Skeletal muscle satellite cell (primary cell): ENCODE data around the gene MAGEA6. TPM values are rescaled to one million over a fixed set of nuclear protein-coding genes. Genes with fewer than 3 reads are reported as not detected.
"Not testable (repeated sequence)": the region's sequence is repeated elsewhere in the genome, so short reads cannot be mapped to it uniquely, and the experiment has no call there.

ENCODE experiments used
- H3K27me3 ChIP-seq: 2 replicates; pipeline ENCODE4 v1.7.0; 2013; ENCODE audit warnings: low read length; ENCODE audit not compliant: control insufficient read depth, insufficient read depth
- H3K36me3 ChIP-seq: 2 replicates; pipeline ENCODE4 v1.7.0; 2013; ENCODE audit warnings: mild to moderate bottlenecking, control low read depth, low read length; ENCODE audit not compliant: insufficient read depth
- H3K4me1 ChIP-seq: 2 replicates; pipeline ENCODE4 v1.7.0; 2013; ENCODE audit warnings: low read length; ENCODE audit not compliant: control insufficient read depth, insufficient read depth
- H3K4me2 ChIP-seq: 2 replicates; pipeline ENCODE4 v1.7.0; 2013; ENCODE audit warnings: mild to moderate bottlenecking, low read length
- H3K4me3 ChIP-seq: 2 replicates; pipeline ENCODE4 v1.7.0; 2013; ENCODE audit warnings: low read length
- H3K9ac ChIP-seq: 2 replicates; pipeline ENCODE4 v1.7.0; 2013; ENCODE audit warnings: mild to moderate bottlenecking, low read depth, low read length, moderate library complexity
- H3K9me3 ChIP-seq: replicated peaks from 2 replicates; pipeline ENCODE4 v1.7.0; 2013; ENCODE audit warnings: mild to moderate bottlenecking, control low read depth, low read length
- total RNA-seq: library from RNA; depleted of rRNA; stranded (reverse); fragments of >200 nt; gene quantifications from 2 replicates; pipeline ENCODE4 v1.2.3, GENCODE V29; 2012; rRNA removed

Gene MAGEA6
- not detected in 2 replicates for total RNA-seq

DNA sequence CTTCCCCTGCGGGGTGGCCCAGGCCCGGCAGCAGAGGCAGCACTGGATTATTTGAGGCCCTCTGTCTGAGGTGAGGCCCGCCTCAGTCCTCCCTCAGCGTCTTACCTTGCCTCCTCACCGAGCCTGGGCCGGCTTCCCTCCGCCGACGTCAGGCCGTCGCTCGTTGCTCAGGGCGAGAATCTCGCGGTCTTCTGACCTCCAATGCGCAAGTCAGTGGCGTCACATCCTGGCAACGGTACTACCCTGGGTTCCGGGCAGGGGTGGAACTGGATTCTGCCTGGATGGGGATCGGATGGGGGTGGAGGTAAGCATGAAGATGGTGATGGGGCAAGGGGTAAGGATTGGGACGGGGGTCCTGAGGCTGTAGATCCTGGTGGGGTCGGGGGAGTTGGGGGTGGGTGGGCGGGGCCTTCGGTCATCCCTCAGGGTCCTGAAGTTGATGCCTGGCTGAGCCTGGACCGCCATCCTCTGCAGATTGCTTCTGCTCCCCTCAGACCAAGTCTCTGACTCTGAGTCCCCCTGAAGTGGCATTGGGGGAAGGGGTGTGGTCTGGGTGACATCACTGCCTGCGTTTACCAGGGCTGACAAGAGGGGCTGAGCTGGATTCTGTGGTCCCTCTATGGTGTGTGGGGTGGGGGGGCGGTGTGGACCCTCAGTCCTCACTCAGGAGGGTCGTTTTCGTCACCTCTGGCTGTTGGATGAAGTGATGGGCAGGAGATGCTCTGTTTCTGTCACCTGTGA lies at the start of gene MAGEA6:
MAGEA6 (minus strand) TSS at position 141 of the 741 bp plus-strand sequence. CDS start 2,039 bp downstream, outside the sequence.
- H3K9me3 ChIP-seq, H3K9ac ChIP-seq, H3K36me3 ChIP-seq, H3K4me3 ChIP-seq, H3K4me1 ChIP-seq, H3K4me2 ChIP-seq, H3K27me3 ChIP-seq: not testable (repeated sequence)

DNA sequence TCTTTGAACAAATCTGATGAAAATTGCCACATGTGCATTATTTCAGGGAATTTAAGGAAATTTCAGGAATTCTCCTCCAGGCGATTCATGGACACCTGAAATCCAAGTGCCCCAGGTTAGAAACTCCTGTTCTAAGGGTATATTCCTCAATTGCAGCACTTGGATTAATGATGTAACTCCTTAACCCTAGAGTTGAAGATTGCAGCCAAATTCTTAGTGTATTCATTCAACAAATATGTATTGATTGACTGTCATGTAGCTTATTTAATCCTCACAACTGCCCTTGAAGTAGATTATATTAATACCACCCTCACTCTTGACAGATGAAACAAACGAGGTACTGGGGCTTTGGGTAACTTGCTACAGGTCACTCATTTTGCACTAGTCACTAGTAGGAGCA lies 49.8 kb upstream of the MAGEA6 start:
- Histone ChIP-seq H3K4me1 (peaks cover 8% of the 10 kb centered on the region), H3K4me3 (no peak overlapping the region), H3K9me3 (no peaks in the 10 kb centered on the region), H3K4me2 (peak overlapping the region; percentile 55), H3K27me3 (no peaks in the 10 kb centered on the region), H3K36me3 (no peaks in the 10 kb centered on the region), H3K9ac (no peak overlapping the region)

GRCh38 chrX:152818356-152818755 lies 48.9 kb upstream of the MAGEA6 start:
- peaks cover 3% of the 10 kb centered on the region for H3K27me3 ChIP-seq
- H3K9me3 ChIP-seq = no peaks in the 10 kb centered on the region
- H3K4me3 ChIP-seq = no peak overlapping the region
- H3K36me3 ChIP-seq = no peaks in the 10 kb centered on the region
- H3K4me2 ChIP-seq = no peak overlapping the region
- peaks cover 8% of the 10 kb centered on the region for H3K4me1 ChIP-seq
- no peak overlapping the region for H3K9ac ChIP-seq

GRCh38 chrX:152817078-152817764 lies 47.7 kb upstream of the MAGEA6 start:
- Histone ChIP-seq H3K36me3 (no peaks in the 10 kb centered on the region), H3K4me2 (no peak overlapping the region), H3K9me3 (no peaks in the 10 kb centered on the region), H3K9ac (no peak overlapping the region), H3K4me3 (no peak overlapping the region), H3K4me1 (peaks cover 8% of the 10 kb centered on the region), H3K27me3 (peaks cover 3% of the 10 kb centered on the region)

GRCh38 chrX:152814048-152814447 lies 44.6 kb upstream of the MAGEA6 start:
- Histone ChIP-seq H3K9me3 (no peaks in the 10 kb centered on the region), H3K9ac (no peak overlapping the region), H3K4me1 (no peaks in the 10 kb centered on the region), H3K36me3 (no peaks in the 10 kb centered on the region), H3K27me3 (peaks cover 3% of the 10 kb centered on the region), H3K4me3 (no peak overlapping the region), H3K4me2 (no peak overlapping the region)

DNA sequence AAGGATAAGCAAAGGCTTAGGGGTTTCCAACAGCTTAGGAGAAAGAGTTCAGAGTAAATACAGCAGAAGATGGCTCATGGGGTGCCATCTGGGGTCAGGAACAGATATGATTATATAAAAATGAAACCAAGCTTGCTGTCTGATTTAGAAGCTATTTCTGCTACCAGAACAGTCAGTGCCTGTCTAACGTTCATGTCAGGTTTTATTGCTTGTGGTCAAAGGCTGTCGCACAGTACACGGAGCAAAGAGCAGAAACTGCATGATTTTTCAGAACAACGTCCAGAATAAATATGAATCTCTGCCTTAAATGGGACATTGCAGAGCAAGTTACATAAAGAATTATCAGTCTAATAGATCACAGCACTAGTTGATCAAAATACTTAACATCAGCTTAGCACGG lies 43.7 kb upstream of the MAGEA6 start:
- Histone ChIP-seq H3K9ac (no peak overlapping the region), H3K4me1 (no peaks in the 10 kb centered on the region), H3K4me3 (no peak overlapping the region), H3K4me2 (no peak overlapping the region), H3K27me3 (peaks cover 3% of the 10 kb centered on the region), H3K36me3 (no peaks in the 10 kb centered on the region), H3K9me3 (no peaks in the 10 kb centered on the region)

DNA sequence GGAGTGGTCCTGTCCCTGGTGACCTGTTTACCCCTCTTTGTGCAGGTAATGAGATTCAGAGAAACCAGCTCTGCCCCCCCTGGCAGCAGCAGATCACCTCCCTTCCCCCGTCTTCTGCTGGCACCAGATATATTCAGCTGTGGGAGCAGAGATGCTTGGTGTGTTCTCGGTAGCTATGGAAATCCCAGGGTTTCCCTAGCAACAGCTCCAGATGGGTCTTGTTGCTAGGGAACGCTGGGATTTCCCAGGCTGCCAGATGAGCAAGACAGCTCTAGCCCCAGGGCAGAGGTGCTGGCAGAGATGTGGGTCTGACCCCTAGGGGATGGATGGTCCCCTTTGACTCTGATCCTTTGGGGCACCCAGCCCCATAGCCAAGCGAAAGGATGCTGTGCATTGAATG lies 40.9 kb upstream of the MAGEA6 start:
- H3K36me3 ChIP-seq = no peaks in the 10 kb centered on the region
- H3K4me1 ChIP-seq = no peaks in the 10 kb centered on the region
- no peak overlapping the region for H3K4me3 ChIP-seq
- peaks cover 3% of the 10 kb centered on the region for H3K27me3 ChIP-seq
- H3K4me2 ChIP-seq = no peak overlapping the region
- no peaks in the 10 kb centered on the region for H3K9me3 ChIP-seq
- no peak overlapping the region for H3K9ac ChIP-seq

- Histone ChIP-seq H3K36me3 (no peaks in the 10 kb centered on the region), H3K4me3 (no peak overlapping the region), H3K9me3 (no peaks in the 10 kb centered on the region), H3K4me2 (no peak overlapping the region), H3K27me3 (no peaks in the 10 kb centered on the region), H3K9ac (no peak overlapping the region), H3K4me1 (no peaks in the 10 kb centered on the region)
Measured at GRCh38 chrX:152806035-152806434, 36.5 kb upstream of the MAGEA6 start.

GRCh38 chrX:152798945-152799344 lies 29.5 kb upstream of the MAGEA6 start:
- H3K36me3 ChIP-seq = no peaks in the 10 kb centered on the region
- H3K9me3 ChIP-seq = no peaks in the 10 kb centered on the region
- no peak overlapping the region for H3K4me2 ChIP-seq
- no peak overlapping the region for H3K9ac ChIP-seq
- no peaks in the 10 kb centered on the region for H3K4me1 ChIP-seq
- no peak overlapping the region for H3K4me3 ChIP-seq
- no peaks in the 10 kb centered on the region for H3K27me3 ChIP-seq

DNA sequence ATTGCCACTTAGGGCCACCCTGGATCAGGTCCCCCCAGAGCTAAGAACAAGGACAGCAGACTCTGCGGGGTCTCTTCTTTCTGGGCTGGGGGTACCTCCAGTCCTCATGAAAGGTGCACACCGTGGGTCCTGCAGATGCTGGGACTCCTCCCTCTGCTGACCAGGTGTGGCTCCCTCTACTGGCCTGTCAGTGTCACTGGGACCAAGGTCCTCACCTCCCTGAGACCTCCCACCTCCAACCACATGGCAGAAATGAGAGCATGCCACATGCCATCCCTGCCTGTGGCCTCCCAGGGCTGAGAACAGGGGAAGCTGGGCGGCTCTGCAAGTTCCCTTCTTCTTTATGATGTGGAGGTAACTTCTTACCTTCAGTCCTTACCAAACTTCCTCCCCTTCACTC lies 17.6 kb upstream of the MAGEA6 start:
- not testable (repeated sequence) for H3K9me3 ChIP-seq, H3K27me3 ChIP-seq, H3K4me3 ChIP-seq, H3K9ac ChIP-seq, H3K36me3 ChIP-seq, H3K4me2 ChIP-seq, H3K4me1 ChIP-seq

DNA sequence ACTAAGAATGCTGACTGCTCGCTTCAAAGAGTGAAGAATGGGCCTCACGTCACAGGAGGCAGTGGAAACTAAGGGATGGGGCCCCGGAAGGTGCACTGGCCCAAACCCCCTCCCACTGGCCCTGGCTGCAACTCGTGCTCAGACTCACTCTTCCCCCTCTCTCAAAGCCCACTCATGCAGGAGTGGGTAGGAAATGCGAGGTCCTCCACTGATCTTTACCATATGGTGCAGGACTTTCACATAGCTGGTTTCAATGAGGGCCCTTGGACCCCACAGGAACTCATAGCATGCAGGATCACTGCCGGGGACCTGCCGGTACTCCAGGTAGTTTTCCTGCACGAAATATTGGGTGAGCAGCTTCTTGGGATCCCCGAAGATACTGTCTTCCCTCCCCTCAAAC lies 2.9 kb downstream of the MAGEA6 start:
- not testable (repeated sequence) for H3K4me1 ChIP-seq, H3K9ac ChIP-seq, H3K4me2 ChIP-seq, H3K4me3 ChIP-seq, H3K27me3 ChIP-seq, H3K9me3 ChIP-seq, H3K36me3 ChIP-seq

DNA sequence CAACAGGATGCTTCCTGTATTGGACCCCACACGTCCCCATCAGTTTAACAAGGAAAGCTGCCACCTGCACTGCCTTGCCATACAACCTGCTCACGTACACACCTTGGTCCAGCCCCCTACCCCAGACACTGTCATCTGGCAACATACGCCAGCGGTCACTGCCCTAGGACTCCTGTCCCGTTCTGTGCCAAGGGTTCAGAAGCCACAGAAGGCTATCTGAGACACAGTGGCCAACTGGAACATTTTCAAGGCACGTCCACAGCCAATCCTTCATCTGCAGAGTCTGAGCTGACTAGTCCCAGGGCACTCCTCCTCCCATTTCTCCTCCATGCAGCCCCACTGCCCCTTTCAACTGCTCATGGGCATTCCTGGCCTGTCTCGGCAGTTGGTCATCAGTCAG lies 7.9 kb downstream of the MAGEA6 start:
- not testable (repeated sequence) for H3K9ac ChIP-seq, H3K9me3 ChIP-seq, H3K36me3 ChIP-seq, H3K4me2 ChIP-seq, H3K4me1 ChIP-seq, H3K27me3 ChIP-seq, H3K4me3 ChIP-seq
